Measurements from ENCODE around the gene HLA-E.

GRCh38 chr6:30465595-30466306 is 23.6 kb upstream of the HLA-E start:
- TF ChIP-seq CTCF (IDR thresholded peaks at IDR 0.05) (no peak), POLR2A (IDR thresholded peaks at IDR 0.05) (no peak)

All from uterus (tissue), 2 donors.